AG09319 (cell line): ENCODE results near the gene RPS2.
"Not testable (repeated sequence)": the region's sequence is repeated elsewhere in the genome, so short reads cannot be mapped to it uniquely, and the experiment has no call there.

Source experiments
- DNase-seq: peaks from one replicate; pipeline ENCODE4 v3.0.0-alpha.2; 2010; ENCODE audit warnings: low read depth; ENCODE audit errors: extremely low read depth
- CTCF ChIP-seq: IDR thresholded peaks from 2 replicates; pipeline ENCODE4 v1.5.1; 2011; ENCODE audit warnings: low read depth, mild to moderate bottlenecking, inconsistent platforms, low read length, moderate library complexity

The RPS2 gene

GRCh38 chr16:1964506-1965395 lies at the start of gene RPS2:
RPS2 (minus strand) TSS chr16:1964826; CDS start chr16:1964625, 201 bp downstream.
- TF ChIP-seq CTCF: no peak
- DNase-seq: peak; percentile 99

DNA sequence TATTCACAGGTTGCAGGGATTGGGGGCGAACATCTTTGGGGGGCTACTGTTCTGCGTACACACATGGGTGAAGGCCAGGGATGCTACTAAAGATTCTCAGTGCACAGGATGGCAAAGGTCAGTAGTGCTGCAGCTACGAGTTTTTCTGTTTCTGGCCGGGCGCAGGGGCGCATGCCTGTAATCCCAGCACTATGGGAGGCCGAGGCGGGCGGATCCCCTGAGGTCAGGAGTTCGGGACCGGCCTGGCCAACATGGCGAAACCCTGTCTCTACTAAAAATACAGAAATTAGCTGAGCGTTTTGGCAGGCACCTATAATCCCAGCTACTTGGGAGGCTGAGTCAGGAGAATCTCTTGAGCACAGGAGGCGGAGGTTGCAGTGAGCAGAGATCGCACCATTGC lies 48.9 kb upstream of the RPS2 start:
- TF ChIP-seq CTCF: no peak
- no peak for DNase-seq

GRCh38 chr16:2011726-2012125 lies 47.1 kb upstream of the RPS2 start:
- not testable (repeated sequence) for DNase-seq

- peak; percentile 66 for DNase-seq
- no peak; the same call in 1 of the 2 replicates for TF ChIP-seq CTCF
These were observed 45.3 kb upstream of the RPS2 start, which contains the start of gene ZNF598 for GRCh38 chr16:2009791-2010510. ZNF598 (minus strand) TSS chr16:2009821.

DNA sequence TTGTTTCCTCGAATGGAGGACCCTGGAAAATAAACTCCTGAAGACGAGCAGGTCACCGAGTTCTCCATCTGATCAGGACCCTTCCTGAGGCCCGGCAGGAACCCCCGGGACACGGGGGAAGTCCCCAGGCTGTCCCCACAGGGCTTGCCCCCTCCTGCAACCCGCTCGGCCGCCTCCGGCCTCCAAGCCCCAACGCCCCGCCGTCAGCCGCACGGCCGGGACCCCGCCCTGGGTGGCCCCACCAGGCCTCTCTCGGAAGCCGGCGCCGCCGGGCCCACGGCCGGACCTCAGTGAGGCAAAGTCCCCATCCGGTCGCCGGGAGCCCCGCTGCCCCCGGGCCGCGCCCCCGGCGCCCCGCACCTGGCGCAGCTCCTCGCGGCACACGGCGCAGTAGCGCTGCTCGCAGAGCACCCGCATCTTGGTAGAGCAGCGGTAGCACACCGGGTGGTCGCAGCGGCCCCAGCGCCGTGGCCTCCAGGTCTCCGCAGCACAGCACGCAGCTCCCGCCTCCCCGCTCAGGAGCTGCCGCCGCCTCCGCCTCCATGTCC lies 44.6 kb upstream of the RPS2 start:
- DNase-seq: no peak
- no peak for TF ChIP-seq CTCF

DNA sequence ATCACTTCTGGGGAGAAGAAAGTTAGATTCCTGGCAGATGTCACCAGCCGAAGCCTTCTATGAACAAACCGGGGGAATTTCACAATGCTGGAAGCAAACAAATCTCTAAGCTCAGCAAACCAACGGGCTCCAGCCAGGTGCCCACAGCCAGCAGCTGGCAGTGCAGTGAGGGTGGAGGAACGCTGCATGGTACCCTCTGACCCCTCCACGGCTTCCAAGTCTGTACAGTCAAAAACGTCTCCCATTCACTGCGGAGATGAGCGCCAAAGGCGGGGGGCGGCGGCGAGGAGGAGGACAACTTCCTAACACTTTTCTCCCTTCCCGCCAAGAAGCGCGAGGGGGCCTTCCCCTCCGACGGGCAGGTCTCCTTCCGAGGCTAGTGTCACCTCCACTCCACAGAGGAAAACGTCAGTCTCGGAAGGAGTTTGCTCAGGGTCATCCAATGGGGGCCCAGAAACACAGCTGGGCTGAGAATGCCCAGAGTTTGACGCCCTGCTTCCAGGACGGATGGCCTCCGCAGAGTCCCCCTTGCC lies 44.1 kb upstream of the RPS2 start:
- no peak for DNase-seq
- TF ChIP-seq CTCF: no peak

GRCh38 chr16:2008009-2008526 lies 43.4 kb upstream of the RPS2 start:
- TF ChIP-seq CTCF: no peak
- peak; percentile 69 for DNase-seq
